Muscle of arm (tissue), 12 donors: ENCODE data around the gene SLC51A. TPM values are rescaled to one million over a fixed set of nuclear protein-coding genes. Genes with fewer than 3 reads are reported as not detected.

Source experiments
- polyA plus RNA-seq, 12 donors: library from polyadenylated mRNA; unstranded; fragments of 120-200 nt; gene quantifications; one replicate each; pipeline ENCODE4 v1.2.1, GENCODE V29; 2013; ENCODE audit not compliant: insufficient read length in 12 of 12

The SLC51A gene
- polyA plus RNA-seq, 12 donors: 4.8 to 11.6 (median 7.3) TPM; not detected in 2

Other genes with a start within 250 kb of the SLC51A start
- gene TFRC, start 134.4 kb upstream of the SLC51A start, polyA plus RNA-seq: 10 to 100 TPM in 11 of 12 donors, not detected in 1; 30.2 to 67.7 (median 39.9) TPM
- gene ZDHHC19, start 5.1 kb upstream of the SLC51A start, polyA plus RNA-seq: under 1 TPM in 3 of 12 donors, not detected in 9; 0.16 to 0.31 (median 0.30) TPM
- gene PCYT1A, start 71.2 kb downstream of the SLC51A start, polyA plus RNA-seq: 10 to 100 TPM in 11 of 12 donors, not detected in 1; 37.1 to 49.7 (median 43.6) TPM
- 10 to 100 TPM in 6 of 12 donors, 1 to 10 TPM in 4, not detected in 2; 7.6 to 14.4 (median 10.2) TPM for gene DYNLT2B, start 101.7 kb downstream of the SLC51A start, polyA plus RNA-seq
- under 1 TPM in 8 of 12 donors, not detected in 4; 0.10 to 0.52 (median 0.22) TPM for gene TM4SF19, start 121.9 kb downstream of the SLC51A start, polyA plus RNA-seq
- 10 to 100 TPM; 18.1 to 38.8 (median 22.0) TPM for gene UBXN7, start 215.9 kb downstream of the SLC51A start, polyA plus RNA-seq